Keratinocyte (primary cell): Measurements from ENCODE around the gene ULK4. TPM values are rescaled to one million over a fixed set of nuclear protein-coding genes. Genes with fewer than 3 reads are reported as not detected.

ENCODE experiments used
- DNase-seq: peaks from one replicate; pipeline ENCODE4 v3.0.0-alpha.2; 2011; ENCODE audit warnings: low read depth, missing footprints, low spot score
- FAIRE-seq: peaks from 2 replicates; lab custom pipeline; 2011; peaks lifted over from hg19 to GRCh38; lab: Jason Lieb, UNC
- H2AFZ ChIP-seq: 2 replicates; pipeline ENCODE4 v1.6.0; 2012; ENCODE audit warnings: low read length, control low read depth, inconsistent platforms; ENCODE audit not compliant: control insufficient read depth
- H3K27ac ChIP-seq: 2 replicates; pipeline ENCODE4 v1.5.1; 2011; ENCODE audit warnings: low read length; ENCODE audit not compliant: control insufficient read depth, insufficient read depth
- H3K27me3 ChIP-seq: 3 replicates; pipeline ENCODE4 v1.6.0; 2011; ENCODE audit warnings: low read length; ENCODE audit not compliant: control insufficient read depth, insufficient read depth; ENCODE audit errors: extremely low read depth
- H3K36me3 ChIP-seq, 2 experiments: 2 replicates in 1 of 2; 3 replicates in 1 of 2; pipeline ENCODE4 v1.5.1; 2011; ENCODE audit warnings: low read length in 2 of 2, mild to moderate bottlenecking in 1 of 2; ENCODE audit not compliant: control insufficient read depth in 2 of 2, insufficient read depth in 2 of 2; ENCODE audit errors: extremely low read depth in 1 of 2
- H3K4me1 ChIP-seq: 3 replicates; pipeline ENCODE4 v1.5.1; 2011; ENCODE audit warnings: low read length; ENCODE audit not compliant: control insufficient read depth, insufficient read depth; ENCODE audit errors: extremely low read depth
- H3K4me2 ChIP-seq: 3 replicates; pipeline ENCODE4 v1.6.0; 2011; ENCODE audit warnings: low read depth, low read length; ENCODE audit not compliant: control insufficient read depth, insufficient read depth; ENCODE audit errors: extremely low read depth
- H3K4me3 ChIP-seq, 3 experiments: fragments of 200-600 bp in 1 of 3; sonication (generic) in 1 of 3; 2 replicates in 2 of 3; 3 replicates in 1 of 3; pipeline ENCODE4 v1.5.1; 2011 to 2016; ENCODE audit warnings: low read length in 3 of 3, mild to moderate bottlenecking in 3 of 3, control low read depth in 2 of 3, inconsistent platforms in 1 of 3, low read depth in 1 of 3, mixed read lengths in 1 of 3, mixed run types in 1 of 3, moderate library complexity in 1 of 3; ENCODE audit not compliant: control insufficient read depth in 2 of 3, insufficient read depth in 2 of 3; ENCODE audit errors: extremely low read depth in 1 of 3
- H3K79me2 ChIP-seq: 2 replicates; pipeline ENCODE4 v1.6.0; 2012; ENCODE audit warnings: low read length; ENCODE audit not compliant: control insufficient read depth, insufficient read depth
- H3K9ac ChIP-seq: 3 replicates; pipeline ENCODE4 v1.6.0; 2011; ENCODE audit warnings: low read length; ENCODE audit not compliant: control insufficient read depth, insufficient read depth; ENCODE audit errors: extremely low read depth
- H3K9me1 ChIP-seq: 3 replicates; pipeline ENCODE4 v1.6.0; 2011; ENCODE audit warnings: low read length; ENCODE audit not compliant: control insufficient read depth, insufficient read depth; ENCODE audit errors: extremely low read depth
- H3K9me3 ChIP-seq: 2 replicates; pipeline ENCODE4 v1.5.1; 2012; ENCODE audit warnings: low read depth, low read length; ENCODE audit not compliant: control insufficient read depth
- H4K20me1 ChIP-seq: 3 replicates; pipeline ENCODE4 v1.6.0; 2011; ENCODE audit warnings: low read length; ENCODE audit not compliant: control insufficient read depth, insufficient read depth; ENCODE audit errors: extremely low read depth
- CTCF ChIP-seq, 3 experiments: IDR thresholded peaks in 1 of 3; conservative IDR thresholded peaks in 1 of 3; optimal IDR thresholded peaks in 1 of 3; 2 replicates in 2 of 3; 3 replicates in 1 of 3; pipeline versions ENCODE3 to v1.5.1; 2011; ENCODE audit warnings: low read length in 3 of 3, mild to moderate bottlenecking in 3 of 3, moderate library complexity in 2 of 3, control low read depth in 1 of 3, inconsistent platforms in 1 of 3; ENCODE audit not compliant: insufficient read depth in 2 of 3; ENCODE audit errors: extremely low read depth in 1 of 3
- EZH2 ChIP-seq: IDR thresholded peaks from one replicate; pipeline ENCODE4 v1.6.1; 2012; ENCODE audit warnings: inconsistent platforms, mild to moderate bottlenecking, low read length, moderate library complexity
- dilution Hi-C: fragments of 300-500 bp; cut with MboI; formaldehyde crosslinking; loops from one replicate; pipeline ENCODE4 v1.7.0; 2020; ENCODE audit warnings: low sequenced_read_pairs; ENCODE audit not compliant: extremely low pct_ligation_motif_present
- polyA plus RNA-seq, 5 experiments: library from polyadenylated mRNA; depleted of rRNA in 3 of 5; stranded (reverse) in 3 of 5; stranded (forward) in 1 of 5; unstranded in 1 of 5; fragments of >200 nt; gene quantifications; 1 replicate in 1 of 5; 2 replicates in 3 of 5; 3 replicates in 1 of 5; pipeline versions ENCODE4 v1.2.1 to v1.2.3, GENCODE V29; 2011 to 2012; ENCODE audit warnings: missing spikeins in 2 of 5, low read depth in 1 of 5, low replicate concordance in 1 of 5

Gene ULK4
- polyA plus RNA-seq, 1 donor (not counting 4 experiments of a cell fraction or from before 2014, with no cell fraction given), result 6.1 TPM

GRCh38 chr3:41295740-41296139, 666.2 kb downstream of the ULK4 start:
- Histone ChIP-seq H3K36me3 (no peaks in the 10 kb centered on the region), H3K27me3 (no peaks in the 10 kb centered on the region), H4K20me1 (no peaks in the 10 kb centered on the region), H3K4me1 (no peaks in the 10 kb centered on the region), H3K9me1 (no peaks in the 10 kb centered on the region), H2AFZ (no peak overlapping the region), H3K9ac (no peak overlapping the region), H3K79me2 (no peaks in the 10 kb centered on the region), H3K9me3 (no peaks in the 10 kb centered on the region), H3K27ac (no peak overlapping the region), H3K4me2 (no peak overlapping the region), H3K4me3 (no peak overlapping the region)
- TF ChIP-seq EZH2 (no peak), CTCF (optimal IDR thresholded peaks at IDR 0.05 in 1 of 3, IDR thresholded peaks at IDR 0.05 in 1 of 3, conservative IDR thresholded peaks at IDR 0.05 in 1 of 3; ENCODE audit: extremely low read depth in 1 of 3, insufficient read depth in 2 of 3, low read length in 3 of 3) (no peak)
- dilution Hi-C loops, result no loop called here
- no peak for DNase-seq
- no peak for FAIRE-seq

DNA sequence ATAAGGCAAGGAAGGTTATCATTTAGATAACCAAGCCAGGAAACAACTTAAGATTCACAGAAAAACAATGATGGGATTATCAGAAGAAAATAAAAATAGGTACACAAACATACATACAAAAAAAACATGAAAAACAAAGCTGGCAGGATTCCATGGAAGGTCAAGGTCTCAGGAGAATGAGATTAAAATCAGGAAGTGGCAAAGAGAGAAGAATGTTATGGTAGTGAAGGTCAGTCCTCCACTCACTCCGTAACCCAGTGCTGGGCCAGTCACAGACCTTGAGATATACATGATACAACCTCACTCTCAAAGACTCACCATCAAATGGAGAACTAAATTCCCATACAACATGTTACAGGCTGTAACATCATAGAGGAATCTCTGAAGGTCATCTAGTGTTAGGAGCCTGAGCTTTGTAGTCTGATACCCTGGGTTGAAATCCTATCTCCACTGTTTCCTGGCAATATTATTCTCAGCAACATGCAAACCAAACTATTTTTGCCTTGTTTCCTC, 668.7 kb downstream of the ULK4 start:
- Histone ChIP-seq H3K4me2 (no peak overlapping the region), H3K4me1 (no peaks in the 10 kb centered on the region), H3K9ac (no peak overlapping the region), H3K9me3 (no peaks in the 10 kb centered on the region), H3K9me1 (no peaks in the 10 kb centered on the region), H3K27ac (no peak overlapping the region), H2AFZ (no peak overlapping the region), H3K27me3 (no peaks in the 10 kb centered on the region), H3K79me2 (no peaks in the 10 kb centered on the region), H3K4me3 (no peak overlapping the region), H4K20me1 (no peaks in the 10 kb centered on the region), H3K36me3 (no peaks in the 10 kb centered on the region)
- TF ChIP-seq EZH2 (no peak), CTCF (optimal IDR thresholded peaks at IDR 0.05 in 1 of 3, IDR thresholded peaks at IDR 0.05 in 1 of 3, conservative IDR thresholded peaks at IDR 0.05 in 1 of 3; ENCODE audit: extremely low read depth in 1 of 3, insufficient read depth in 2 of 3, low read length in 3 of 3) (no peak)
- no peak for DNase-seq
- dilution Hi-C loops, result no loop called here
- FAIRE-seq, result no peak
